ENCODE results near the gene GIT2.
A peak's percentile ranks its signal among the peaks of the same experiment; 100 is the strongest.

GIT2 gene

GRCh38 chr12:109890620-109891170, 105.5 kb downstream of the GIT2 start:
- no peak for DNase-seq (ENCODE audit: low spot score)

- DNase-seq (ENCODE audit: low spot score), result no peak
Measured at GRCh38 chr12:109888179-109889020, 107.8 kb downstream of the GIT2 start.

- DNase-seq (ENCODE audit: low spot score), result no peak
Measured at GRCh38 chr12:109885616-109886015, 110.6 kb downstream of the GIT2 start.

- DNase-seq (ENCODE audit: low spot score), result no peak
Measured at GRCh38 chr12:109883461-109883860, 112.7 kb downstream of the GIT2 start.

- no peak for DNase-seq (ENCODE audit: low spot score)
Measured at GRCh38 chr12:109881752-109882151, 114.4 kb downstream of the GIT2 start.

- no peak for DNase-seq (ENCODE audit: low spot score)
Measured at GRCh38 chr12:109880938-109881337, 115.2 kb downstream of the GIT2 start.

GRCh38 chr12:109880043-109880931, 115.9 kb downstream of the GIT2 start, which contains the start of gene GLTP:
Gene GLTP, minus strand, starts transcription at chr12:109880541. Its CDS starts 167 bp downstream, at chr12:109880374.
- DNase-seq (ENCODE audit: low spot score), result peak; percentile 84
